Astrocyte (in vitro differentiated cells and primary cell): ENCODE results near the gene ADSS1. TPM values are rescaled to one million over a fixed set of nuclear protein-coding genes. Genes with fewer than 3 reads are reported as not detected.

Source experiments
- DNase-seq: peaks from one replicate; pipeline ENCODE4 v3.0.0-alpha.2; 2010; ENCODE audit warnings: low read depth
- FAIRE-seq: peaks from 2 replicates; lab custom pipeline; 2011; peaks lifted over from hg19 to GRCh38; lab: Jason Lieb, UNC
- H2AFZ ChIP-seq: 2 replicates; pipeline ENCODE4 v1.6.0; 2012; ENCODE audit warnings: low read depth, low read length, inconsistent platforms
- H3K27ac ChIP-seq: 2 replicates; pipeline ENCODE4 v1.5.1; 2011; ENCODE audit warnings: low read depth, low read length, inconsistent platforms
- H3K27me3 ChIP-seq: 2 replicates; pipeline ENCODE4 v1.6.0; 2011; ENCODE audit warnings: low read length, inconsistent platforms; ENCODE audit not compliant: insufficient read depth
- H3K36me3 ChIP-seq: 2 replicates; pipeline ENCODE4 v1.5.1; 2011; ENCODE audit warnings: low read length, inconsistent platforms; ENCODE audit not compliant: insufficient read depth
- H3K4me1 ChIP-seq: 2 replicates; pipeline ENCODE4 v1.5.1; 2011; ENCODE audit warnings: low read length, inconsistent platforms; ENCODE audit not compliant: insufficient read depth
- H3K4me2 ChIP-seq: 2 replicates; pipeline ENCODE4 v1.6.0; 2012; ENCODE audit warnings: low read length, inconsistent platforms
- H3K4me3 ChIP-seq: 2 replicates; pipeline ENCODE4 v1.5.1; 2011; ENCODE audit warnings: low read depth, mild to moderate bottlenecking, low read length, inconsistent platforms; ENCODE audit not compliant: insufficient read depth
- H3K79me2 ChIP-seq: 2 replicates; pipeline ENCODE4 v1.6.0; 2012; ENCODE audit warnings: mild to moderate bottlenecking, low read length, inconsistent platforms; ENCODE audit not compliant: insufficient read depth
- H3K9ac ChIP-seq: 2 replicates; pipeline ENCODE4 v1.6.0; 2012; ENCODE audit warnings: mild to moderate bottlenecking, low read length, inconsistent platforms
- H3K9me3 ChIP-seq: 2 replicates; pipeline ENCODE4 v1.5.1; 2012; ENCODE audit warnings: low read depth, mild to moderate bottlenecking, low read length, inconsistent platforms; ENCODE audit not compliant: insufficient read depth
- H4K20me1 ChIP-seq: 2 replicates; pipeline ENCODE4 v1.6.0; 2012; ENCODE audit warnings: low read length, inconsistent platforms; ENCODE audit not compliant: insufficient read depth
- H3K27ac Mint-ChIP-seq: one replicate; pipeline ENCODE4 v1.8.0; 2021; ENCODE audit warnings: mild to moderate bottlenecking, mixed read lengths; ENCODE audit not compliant: unreplicated experiment
- H3K27me3 Mint-ChIP-seq: one replicate; pipeline ENCODE4 v1.8.0; 2021; ENCODE audit warnings: low read depth, mixed read lengths; ENCODE audit not compliant: unreplicated experiment
- H3K36me3 Mint-ChIP-seq: one replicate; pipeline ENCODE4 v1.8.0; 2021; ENCODE audit warnings: low read depth, mixed read lengths; ENCODE audit not compliant: unreplicated experiment
- H3K4me1 Mint-ChIP-seq: one replicate; pipeline ENCODE4 v1.8.0; 2021; ENCODE audit warnings: low read depth, mixed read lengths; ENCODE audit not compliant: unreplicated experiment
- H3K4me3 Mint-ChIP-seq: one replicate; pipeline ENCODE4 v1.8.0; 2021; ENCODE audit warnings: mild to moderate bottlenecking, moderate library complexity, mixed read lengths; ENCODE audit not compliant: unreplicated experiment
- H3K9me3 Mint-ChIP-seq: one replicate; pipeline ENCODE4 v1.8.0; 2021; ENCODE audit warnings: mild to moderate bottlenecking, mixed read lengths; ENCODE audit not compliant: unreplicated experiment
- CTCF ChIP-seq: IDR thresholded peaks from 2 replicates; pipeline ENCODE4 v1.5.1; 2011; ENCODE audit warnings: low read depth, mild to moderate bottlenecking, inconsistent platforms, low read length, moderate library complexity; ENCODE audit not compliant: insufficient read depth
- EZH2 ChIP-seq: IDR thresholded peaks from 2 replicates; pipeline ENCODE4 v1.6.1; 2012; ENCODE audit warnings: mild to moderate bottlenecking, low read length, inconsistent platforms; ENCODE audit not compliant: insufficient read depth
- total RNA-seq: library from RNA; stranded (reverse); gene quantifications from 2 replicates; pipeline ENCODE4 v1.2.1, GENCODE V29; 2021

ADSS1 gene
- total RNA-seq, 1 donor from 2014 or later, result 4.4 TPM

GRCh38 chr14:104678346-104678745, 45.7 kb upstream of the ADSS1 start:
- peak overlapping the region; percentile 89 for H3K27ac ChIP-seq
- H3K79me2 ChIP-seq, result no peaks in the 10 kb centered on the region
- Mint-ChIP-seq H3K27me3 (peaks cover 2% of the 10 kb centered on the region), H3K27ac (peak overlapping the region; percentile 88), H3K9me3 (peaks cover 1% of the 10 kb centered on the region), H3K36me3 (no peaks in the 10 kb centered on the region), H3K4me3 (no peak overlapping the region), H3K4me1 (peaks cover 40% of the 10 kb centered on the region)
- H4K20me1 ChIP-seq, result no peaks in the 10 kb centered on the region
- no peaks in the 10 kb centered on the region for H3K27me3 ChIP-seq
- peaks cover 64% of the 10 kb centered on the region for H3K4me1 ChIP-seq
- no peaks in the 10 kb centered on the region for H3K9me3 ChIP-seq
- no peaks in the 10 kb centered on the region for H3K36me3 ChIP-seq
- TF ChIP-seq CTCF (no peak), EZH2 (no peak)
- H3K9ac ChIP-seq, result peak overlapping the region; percentile 86
- DNase-seq (no peak), FAIRE-seq (no peak)
- peak overlapping the region; percentile 76 for H2AFZ ChIP-seq
- peak overlapping the region; percentile 89 for H3K4me2 ChIP-seq
- H3K4me3 ChIP-seq, result peak overlapping the region; percentile 44

GRCh38 chr14:104678901-104679705, 44.9 kb upstream of the ADSS1 start:
- no peak for DNase-seq
- H3K27me3 ChIP-seq, result no peaks in the 10 kb centered on the region
- TF ChIP-seq EZH2, result no peak
- TF ChIP-seq CTCF, result no peak
- H3K9me3 Mint-ChIP-seq, result no peaks in the 10 kb centered on the region
- H3K9me3 ChIP-seq, result no peaks in the 10 kb centered on the region
- peak overlapping the region; percentile 86 for H3K9ac ChIP-seq
- H3K4me2 ChIP-seq, result peak overlapping the region; percentile 89
- no peaks in the 10 kb centered on the region for H3K36me3 Mint-ChIP-seq
- H3K4me3 ChIP-seq, result no peak overlapping the region
- H3K4me1 ChIP-seq, result peaks cover 64% of the 10 kb centered on the region
- no peak overlapping the region for H2AFZ ChIP-seq
- no peaks in the 10 kb centered on the region for H3K79me2 ChIP-seq
- H3K27ac Mint-ChIP-seq, result no peak overlapping the region
- peak overlapping the region; percentile 89 for H3K27ac ChIP-seq
- H3K4me3 Mint-ChIP-seq, result no peak overlapping the region
- no peak for FAIRE-seq
- H3K27me3 Mint-ChIP-seq, result peaks cover 2% of the 10 kb centered on the region
- H3K36me3 ChIP-seq, result no peaks in the 10 kb centered on the region
- peaks cover 40% of the 10 kb centered on the region for H3K4me1 Mint-ChIP-seq
- H4K20me1 ChIP-seq, result no peaks in the 10 kb centered on the region
